HG02973 (cell line): ENCODE measurements around the gene ORAI3.

Experiments
- ATAC-seq: cut with Tn5 transposase; IDR thresholded peaks from one replicate; pipeline ENCODE4 v1.9.1; 2021; ENCODE audit warnings: moderate library complexity; ENCODE audit not compliant: unreplicated experiment

The ORAI3 gene

DNA sequence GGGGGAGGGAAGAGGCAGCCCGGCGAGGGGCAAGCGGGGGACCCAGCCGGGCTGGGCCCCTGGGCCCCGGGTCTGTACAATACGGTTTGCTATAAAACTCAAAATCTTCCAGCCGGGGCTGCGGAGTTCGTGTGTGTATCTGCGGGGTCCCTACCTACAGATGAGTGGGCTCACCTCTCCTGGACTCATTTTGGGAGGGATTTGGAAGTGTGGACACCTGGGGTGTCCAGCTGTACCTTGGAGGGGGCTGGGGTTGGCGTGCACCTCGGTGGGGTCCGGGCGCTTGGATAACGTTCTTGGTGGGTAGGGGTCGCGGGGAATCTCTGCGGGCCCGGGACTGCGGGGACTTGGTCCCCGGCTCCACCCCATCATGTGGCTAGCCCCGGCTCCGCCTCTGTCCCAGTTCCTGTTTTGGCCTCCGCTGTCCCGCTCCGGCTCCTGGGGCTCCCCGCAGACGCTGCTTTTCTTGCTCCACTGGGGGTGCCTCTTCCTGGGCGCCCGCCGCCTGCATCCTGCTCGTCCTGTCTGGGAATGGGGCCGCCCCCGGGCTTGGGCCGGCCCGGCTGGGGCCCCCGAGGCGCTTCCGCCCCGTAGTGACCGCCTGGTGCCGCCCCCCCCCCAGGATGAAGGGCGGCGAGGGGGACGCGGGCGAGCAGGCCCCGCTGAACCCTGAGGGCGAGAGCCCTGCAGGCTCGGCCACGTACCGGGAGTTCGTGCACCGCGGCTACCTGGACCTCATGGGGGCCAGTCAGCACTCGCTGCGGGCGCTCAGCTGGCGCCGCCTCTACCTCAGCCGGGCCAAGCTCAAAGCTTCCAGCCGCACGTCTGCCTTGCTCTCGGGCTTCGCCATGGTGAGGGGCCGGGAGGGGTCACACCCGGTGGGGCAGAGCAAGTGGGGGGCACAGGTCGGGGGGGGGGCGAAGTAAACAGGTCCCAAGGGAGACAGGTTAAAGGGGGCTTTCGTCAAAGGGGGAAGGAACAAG is at the start of gene ORAI3:
TSS of gene ORAI3 (plus strand) at position 402 of the 983 bp plus-strand sequence. CDS start at position 624, 222 bp downstream.
- peak; percentile 59 for ATAC-seq

DNA sequence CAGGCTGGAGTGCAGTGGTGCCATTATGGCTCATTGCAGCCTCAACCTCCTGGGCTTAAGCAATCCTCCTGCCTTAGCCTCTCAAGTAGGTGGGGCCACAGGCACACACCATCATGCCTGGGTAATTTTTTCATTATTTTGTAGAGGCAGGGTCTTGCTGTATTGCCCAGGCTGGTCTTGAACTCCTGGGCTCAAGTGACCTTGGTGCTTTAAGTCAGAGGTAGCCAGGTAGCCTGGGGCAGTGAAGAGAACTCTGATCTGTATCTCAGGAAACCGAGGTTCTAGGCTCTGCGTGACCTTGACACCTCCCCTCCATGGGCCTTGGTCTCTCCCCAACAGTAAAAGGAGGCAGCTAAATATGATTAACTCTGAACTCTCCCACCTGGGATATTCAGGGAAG is 49.1 kb upstream of the ORAI3 start:
- ATAC-seq = no peak

DNA sequence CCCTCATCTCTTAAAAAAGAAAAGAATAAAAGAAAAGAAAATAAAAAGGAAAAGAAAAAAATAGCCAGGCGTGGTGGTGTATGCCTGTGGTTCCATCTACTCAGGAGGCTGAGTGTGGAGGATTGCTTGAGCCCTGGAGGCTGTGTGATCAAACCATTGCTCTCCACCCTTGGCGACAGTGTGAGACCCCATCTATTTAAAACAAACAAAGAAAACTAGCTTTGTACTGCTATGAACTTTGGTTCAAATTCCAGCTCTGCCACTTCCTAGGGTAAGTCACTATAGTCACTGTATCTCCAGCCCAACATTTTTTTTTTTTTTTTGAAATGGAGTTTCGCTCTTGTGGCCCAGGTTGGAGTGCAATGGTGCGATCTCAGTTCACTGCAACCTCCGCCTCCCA is 48.3 kb upstream of the ORAI3 start:
- no peak for ATAC-seq

DNA sequence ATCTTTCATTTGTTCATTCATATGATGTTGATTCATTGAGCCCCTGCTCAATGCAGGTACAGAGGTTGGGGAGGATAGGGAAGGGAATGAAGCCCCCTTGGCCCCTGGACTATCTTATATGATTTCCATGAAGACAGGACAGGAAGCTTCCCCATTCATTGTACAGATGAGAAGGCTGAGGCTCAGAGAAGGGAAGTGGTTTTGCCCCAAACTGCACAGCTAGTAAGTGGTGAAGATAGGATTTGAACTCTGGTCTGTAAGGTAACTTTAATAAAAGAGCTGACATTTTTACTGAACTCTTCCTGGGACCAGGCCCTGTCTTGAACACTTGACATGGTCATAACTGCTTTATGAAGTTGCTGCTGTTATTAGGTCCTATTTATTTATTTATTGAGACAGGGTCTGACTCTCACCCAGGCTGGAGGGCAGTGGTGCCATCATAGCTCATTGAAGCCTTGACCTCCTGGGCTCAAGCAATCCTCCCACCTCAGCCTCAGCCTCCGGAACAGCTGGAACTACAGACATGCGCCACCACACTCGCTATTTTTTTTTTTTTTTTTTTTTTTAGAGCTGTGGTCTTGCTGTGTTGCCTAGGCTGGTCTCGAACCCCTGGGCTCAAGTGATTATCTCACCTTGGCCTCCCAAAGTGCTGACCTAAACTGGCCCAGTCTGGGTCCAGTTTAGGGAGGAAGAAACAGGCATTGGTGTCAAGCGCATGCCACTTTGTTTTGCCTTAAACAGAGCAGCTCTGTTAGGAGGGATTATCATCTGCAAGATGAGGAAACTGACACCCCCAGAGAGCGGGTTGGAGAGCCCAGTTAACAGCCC is 47.5 kb upstream of the ORAI3 start:
- ATAC-seq = no peak

DNA sequence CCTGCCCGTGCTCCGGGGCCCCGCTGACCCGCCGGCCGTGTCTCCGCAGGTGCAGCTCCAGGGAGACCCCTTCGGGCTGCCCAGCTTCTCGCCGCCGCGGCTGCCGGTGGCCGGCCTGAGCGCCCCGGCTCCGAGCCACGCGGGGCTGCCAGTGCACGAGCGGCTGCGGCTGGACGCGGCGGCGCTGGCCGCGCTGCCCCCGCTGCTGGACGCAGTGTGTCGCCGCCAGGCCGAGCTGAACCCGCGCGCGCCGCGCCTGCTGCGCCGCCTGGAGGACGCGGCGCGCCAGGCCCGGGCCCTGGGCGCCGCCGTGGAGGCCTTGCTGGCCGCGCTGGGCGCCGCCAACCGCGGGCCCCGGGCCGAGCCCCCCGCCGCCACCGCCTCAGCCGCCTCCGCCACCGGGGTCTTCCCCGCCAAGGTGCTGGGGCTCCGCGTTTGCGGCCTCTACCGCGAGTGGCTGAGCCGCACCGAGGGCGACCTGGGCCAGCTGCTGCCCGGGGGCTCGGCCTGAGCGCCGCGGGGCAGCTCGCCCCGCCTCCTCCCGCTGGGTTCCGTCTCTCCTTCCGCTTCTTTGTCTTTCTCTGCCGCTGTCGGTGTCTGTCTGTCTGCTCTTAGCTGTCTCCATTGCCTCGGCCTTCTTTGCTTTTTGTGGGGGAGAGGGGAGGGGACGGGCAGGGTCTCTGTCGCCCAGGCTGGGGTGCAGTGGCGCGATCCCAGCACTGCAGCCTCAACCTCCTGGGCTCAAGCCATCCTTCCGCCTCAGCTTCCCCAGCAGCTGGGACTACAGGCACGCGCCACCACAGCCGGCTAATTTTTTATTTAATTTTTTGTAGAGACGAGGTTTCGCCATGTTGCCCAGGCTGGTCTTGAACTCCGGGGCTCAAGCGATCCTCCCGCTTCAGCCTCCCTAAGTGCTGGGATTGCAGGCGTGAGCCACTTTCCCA is 46.6 kb upstream of the ORAI3 start:
- ATAC-seq = no peak

DNA sequence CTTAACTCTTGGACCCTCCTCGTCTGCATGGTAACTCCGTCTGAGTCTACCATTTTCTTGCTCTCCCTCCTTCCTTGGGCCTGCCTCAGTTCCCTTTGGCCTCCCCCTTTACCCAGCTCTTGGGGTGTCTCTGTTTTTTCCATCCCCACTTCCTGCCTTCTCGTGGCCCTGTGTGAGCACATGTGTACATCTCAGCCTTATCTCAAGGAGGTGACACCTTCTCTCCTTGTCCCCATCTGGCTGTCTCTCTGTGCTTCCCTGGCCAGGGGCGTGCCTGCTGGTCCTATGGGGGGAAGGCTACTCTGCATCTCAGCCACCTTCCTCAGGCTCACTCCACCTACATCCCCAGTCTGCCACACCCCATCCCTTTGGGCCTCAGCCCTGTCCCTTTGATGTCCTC is 45.9 kb upstream of the ORAI3 start:
- no peak for ATAC-seq

DNA sequence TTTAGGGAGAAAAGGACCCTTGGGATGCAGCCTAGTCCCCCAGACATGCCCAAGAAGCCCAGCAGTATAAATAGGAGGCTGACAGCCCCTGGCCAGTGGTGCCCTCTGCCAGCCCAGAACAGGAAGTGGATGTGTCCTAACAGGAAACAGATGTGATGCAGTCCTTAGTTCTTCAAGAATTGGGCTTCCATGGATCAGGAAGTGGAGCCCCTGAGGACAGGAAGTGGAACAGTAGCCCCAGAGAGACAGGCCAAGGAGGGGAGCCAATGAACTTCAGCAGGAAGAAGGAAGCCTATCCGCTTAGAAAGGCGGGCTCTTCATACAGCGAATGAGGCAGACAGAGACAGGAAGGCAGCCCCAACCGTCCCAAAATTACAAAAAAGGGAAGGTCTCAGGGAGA is 45.3 kb upstream of the ORAI3 start:
- no peak for ATAC-seq

DNA sequence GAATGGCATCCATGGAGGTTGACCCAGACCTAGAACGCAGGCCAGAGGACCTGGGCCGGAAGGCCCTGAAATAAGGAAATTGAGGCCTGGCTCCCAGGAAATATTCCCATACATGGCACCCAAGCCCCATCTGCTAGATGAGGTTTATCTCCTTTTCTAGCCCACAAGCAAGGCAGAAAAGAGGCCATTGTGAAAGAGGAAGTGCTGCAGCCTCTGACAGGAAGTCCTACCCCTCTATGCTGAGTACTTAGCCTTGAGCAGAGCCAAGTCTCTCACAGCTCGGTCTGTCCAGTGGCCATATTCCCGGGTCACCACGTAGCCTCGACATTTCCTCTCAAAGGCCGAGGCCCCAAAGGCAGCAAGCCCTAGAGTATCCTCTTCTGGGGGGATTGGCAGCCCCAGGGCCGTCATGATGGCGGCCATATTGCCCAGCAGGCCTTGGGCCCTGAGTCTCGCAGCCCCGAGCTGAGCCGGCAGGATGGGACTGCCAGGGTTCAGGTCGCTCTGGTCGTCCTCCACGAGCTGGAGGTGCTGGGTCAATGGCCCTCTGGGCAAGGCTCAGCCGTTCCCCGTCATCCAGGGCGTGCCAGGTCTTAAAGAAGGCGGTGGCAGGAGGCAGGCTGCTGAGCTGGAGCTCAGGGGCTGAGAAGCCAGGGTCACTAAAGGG is 44.6 kb upstream of the ORAI3 start:
- ATAC-seq = no peak

DNA sequence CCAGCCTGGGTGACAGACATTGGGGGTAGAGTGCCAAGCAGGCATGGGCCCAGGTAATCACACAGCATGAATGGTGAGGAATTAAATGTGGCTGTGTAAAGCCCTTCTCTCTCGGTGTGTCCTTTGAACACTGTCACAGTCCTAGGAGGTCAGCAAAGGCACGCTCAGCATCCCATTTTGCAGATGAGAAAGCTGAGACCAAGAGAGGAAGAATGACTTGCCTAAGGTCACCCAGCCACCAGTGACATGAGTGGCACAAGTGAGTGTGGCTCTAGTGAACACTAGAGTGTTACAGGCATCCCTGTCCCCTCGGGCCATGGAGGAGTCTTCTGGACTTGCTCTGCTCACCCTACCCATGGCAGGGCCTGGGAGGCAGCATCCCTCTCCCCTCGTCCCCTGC is 41.8 kb upstream of the ORAI3 start:
- ATAC-seq = no peak

DNA sequence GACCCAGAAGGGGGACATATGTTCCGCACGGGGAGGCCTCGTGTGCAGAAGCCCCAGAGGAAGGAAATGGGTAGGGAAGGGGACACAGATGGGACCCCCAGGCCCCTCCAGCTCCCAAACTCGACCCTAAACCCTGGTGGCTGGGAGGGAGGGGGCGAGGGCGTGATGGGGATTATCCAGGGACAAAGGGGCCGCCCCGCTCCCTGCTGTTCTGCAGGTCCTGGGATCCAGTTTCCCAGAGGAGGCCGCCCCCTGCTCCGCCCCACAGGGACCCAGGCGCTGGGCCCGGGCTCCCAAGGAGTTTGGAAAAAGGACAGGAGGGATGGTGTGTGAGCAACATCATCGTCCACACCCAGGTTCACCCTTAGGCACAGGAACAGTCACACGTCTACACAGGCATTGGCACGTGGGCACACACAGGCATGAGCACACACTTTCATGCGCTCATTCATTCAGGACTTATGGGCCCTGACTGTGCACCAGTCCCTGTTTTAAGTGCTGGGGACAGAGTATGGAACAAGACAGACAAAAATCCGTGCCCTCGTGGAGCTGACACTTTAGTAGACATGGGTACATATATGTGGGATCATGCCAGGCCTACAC is 38.3 kb upstream of the ORAI3 start:
- no peak for ATAC-seq

DNA sequence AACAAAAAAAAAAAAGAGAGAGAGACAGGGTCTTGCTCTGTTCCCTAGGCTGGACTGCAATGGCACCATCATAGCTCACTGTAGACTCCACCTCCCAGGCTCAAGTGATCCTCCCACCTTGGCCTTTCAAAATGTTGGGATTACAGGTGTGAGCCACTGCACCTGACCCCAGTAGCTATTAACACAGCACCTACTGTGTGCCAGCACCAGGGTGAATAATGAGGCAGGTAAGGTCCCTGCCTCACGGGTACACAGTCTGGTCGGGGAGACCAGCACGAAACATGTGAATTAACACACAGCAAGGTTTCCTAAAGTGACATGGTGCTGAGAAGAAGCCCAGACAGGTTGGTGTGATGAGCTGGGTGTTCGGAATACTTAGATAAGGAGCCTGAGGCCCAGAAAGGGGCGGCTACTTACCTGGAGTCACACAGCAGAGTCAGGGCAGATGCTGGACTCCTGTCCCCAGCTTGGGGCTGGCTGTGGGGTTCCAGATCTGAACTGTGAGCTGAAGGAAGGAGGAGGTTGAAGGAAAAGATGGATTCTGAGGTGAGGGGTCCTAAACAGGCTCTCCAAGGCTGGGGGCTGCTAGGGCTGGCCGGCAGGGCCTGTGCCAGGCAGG is 36.0 kb upstream of the ORAI3 start:
- ATAC-seq = no peak

DNA sequence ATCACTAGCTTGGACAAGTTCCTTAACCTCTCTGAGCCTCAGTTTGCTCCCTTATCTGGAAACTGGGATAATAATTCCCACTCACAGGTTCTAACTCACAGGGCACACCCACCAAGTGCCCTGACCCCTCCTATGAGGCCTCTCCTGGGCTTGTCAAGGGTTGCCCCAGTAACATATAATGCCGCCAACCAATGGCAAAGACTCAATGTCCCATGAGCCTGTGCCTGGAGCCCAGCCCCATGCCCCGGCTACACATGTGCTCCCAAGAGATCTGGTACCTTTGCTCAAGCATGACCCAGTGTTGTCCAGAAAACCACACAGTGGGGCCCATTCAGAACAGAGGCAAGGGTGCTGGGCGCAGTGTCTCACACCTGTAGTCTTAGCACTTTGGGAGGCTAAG is 34.0 kb upstream of the ORAI3 start:
- no peak for ATAC-seq

DNA sequence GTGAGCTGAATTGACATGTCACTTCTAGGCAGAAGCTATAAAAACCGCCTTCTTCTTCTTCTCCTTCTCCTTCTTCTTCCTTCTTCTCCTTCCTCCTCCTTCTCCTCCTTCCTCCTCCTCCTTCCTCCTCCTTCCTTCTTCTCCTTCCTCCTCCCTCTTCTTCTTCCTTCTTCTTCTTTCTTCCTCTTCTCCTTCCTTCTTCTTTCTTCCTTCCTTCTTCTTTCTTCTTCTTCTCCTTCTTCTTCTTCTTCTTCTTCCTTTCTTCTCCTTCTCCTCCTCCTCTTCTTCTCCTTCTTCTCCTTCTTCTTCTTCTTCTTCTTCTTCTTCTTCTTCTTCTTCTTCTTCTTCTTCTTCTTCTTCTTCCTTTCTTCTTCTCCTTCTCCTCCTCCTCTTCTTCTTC is 30.3 kb upstream of the ORAI3 start:
- no peak for ATAC-seq

DNA sequence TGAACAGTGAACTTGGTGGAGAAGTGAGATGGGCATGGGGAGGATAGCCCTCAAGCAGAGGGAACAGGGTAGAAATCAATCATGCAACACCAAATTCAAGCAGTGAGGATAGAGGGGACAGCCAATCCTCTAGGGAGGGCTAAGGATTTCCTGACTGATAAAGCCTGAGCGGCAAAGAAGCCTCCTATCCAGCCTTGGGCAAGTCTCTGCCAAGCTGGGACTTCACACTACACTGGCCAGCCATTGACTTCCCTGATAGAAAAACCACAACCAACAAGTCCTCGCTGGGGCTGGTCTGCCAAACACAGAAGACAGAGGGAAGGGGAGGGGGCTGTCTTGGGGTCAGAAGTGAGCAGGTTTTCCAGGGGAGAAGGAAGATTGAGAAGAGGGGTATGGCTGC is 28.0 kb upstream of the ORAI3 start:
- no peak for ATAC-seq

DNA sequence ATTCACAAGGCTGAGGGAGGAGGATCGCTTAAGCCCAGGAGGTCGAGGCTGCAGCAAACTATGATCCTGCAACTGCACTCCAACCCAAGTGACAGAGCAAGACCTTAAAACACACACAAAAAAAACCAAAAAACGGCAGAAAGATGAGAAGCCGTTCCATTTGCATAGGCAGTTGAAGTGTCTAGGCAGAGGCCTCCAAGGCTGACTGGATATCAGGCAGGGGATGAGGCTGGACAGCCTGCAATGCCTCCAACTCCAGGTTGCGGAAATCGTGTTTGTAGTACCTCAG is 27.5 kb upstream of the ORAI3 start:
- ATAC-seq = no peak

DNA sequence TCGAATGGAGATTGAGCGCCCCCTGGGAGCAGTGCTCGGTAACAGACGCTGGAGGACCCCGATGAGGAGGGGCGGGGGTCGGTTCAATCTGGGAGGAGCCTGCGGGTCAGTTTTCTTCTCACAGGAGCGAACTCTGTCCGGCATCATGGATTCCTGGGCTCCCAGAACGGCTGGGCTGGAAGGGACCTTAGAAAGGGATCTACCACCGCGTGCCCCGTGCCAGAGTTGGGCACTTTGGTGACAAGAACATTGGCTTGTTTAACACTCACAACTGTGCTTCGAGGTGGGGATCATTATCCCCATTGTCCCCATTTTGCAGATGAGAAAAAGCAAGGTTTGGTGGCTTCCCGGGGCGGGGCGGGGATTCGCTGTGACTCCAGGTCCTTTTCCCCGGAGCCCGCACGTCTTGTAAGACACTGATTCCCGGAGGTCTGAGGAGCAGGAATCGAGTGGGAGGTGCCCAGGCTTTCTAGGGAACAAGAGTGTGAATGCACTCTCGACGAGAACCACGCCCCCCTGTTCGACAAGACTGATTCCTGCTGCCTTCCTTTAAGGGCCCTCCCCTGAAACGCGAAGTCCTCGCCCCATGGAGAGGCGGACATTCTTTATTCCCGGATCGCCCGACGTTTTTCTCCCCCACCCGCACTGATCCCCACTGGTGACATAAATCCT is 27.0 kb upstream of the ORAI3 start:
- no peak for ATAC-seq

DNA sequence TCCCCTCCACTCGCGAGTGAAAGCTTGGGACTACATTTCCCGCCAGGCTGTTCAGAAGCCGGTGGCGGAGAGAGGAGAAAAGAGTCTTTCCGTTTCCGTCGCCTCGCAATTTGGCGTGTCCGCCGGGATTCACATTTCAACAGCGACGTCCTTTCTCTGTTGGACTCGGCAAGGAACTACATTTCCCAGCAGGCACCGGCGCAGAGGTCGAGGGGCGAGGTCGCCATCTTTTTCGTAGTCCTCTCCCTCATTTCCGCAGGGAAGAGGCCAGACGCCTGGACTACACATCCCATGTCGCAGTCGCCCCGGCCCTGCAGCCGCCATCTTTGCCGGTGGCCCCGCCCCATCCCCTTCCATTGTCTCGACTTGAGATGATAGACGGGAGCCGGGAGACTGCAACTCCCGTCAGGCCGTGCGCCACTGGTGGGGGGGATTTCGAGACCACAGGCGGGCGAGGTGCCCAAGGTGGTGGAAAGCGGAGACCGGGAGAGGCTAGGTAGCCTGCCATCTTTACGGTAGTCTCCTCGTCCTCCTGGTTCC is 26.4 kb upstream of the ORAI3 start:
- peak; percentile 69 for ATAC-seq

DNA sequence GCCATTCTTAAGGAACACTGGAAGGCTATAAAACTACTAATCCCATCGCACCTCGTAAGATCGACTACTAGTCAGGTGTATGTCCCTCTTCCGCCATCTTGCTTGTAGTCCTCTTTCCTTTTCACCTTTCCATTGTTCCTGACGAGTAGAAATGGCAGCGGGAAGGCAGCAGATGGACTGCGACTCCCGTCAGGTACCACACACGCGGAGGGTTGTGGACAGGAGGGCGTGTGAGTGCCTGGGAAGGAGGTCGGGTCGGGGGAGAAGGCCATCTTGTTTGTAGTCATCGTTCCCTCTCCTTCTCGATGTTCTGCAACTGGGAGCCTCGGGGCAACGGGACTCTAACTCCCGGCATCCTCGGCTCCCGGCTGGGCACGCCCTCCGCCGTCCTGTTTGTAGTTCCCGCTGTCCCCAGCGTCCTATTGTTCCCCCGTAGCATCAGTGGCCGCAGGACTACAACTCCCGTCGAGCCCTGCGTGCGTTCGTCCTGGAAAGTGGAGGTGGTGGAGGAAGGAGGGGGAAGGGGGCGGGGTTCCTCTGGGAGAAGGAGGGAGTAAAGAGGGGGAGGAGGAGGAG is 25.8 kb upstream of the ORAI3 start:
- ATAC-seq = peak; percentile 69
